DMS153 treated with DMSO at 0.1 percent for 48 hours (cell line): ENCODE results near the gene DNAL1.
A peak's percentile ranks its signal among the peaks of the same experiment; 100 is the strongest.

Source experiments
- DNase-seq: peaks from one replicate; lab custom pipeline; 2025; ENCODE audit not compliant: unreplicated experiment; lab: John Stamatoyannopoulos, UW

Gene DNAL1

DNA sequence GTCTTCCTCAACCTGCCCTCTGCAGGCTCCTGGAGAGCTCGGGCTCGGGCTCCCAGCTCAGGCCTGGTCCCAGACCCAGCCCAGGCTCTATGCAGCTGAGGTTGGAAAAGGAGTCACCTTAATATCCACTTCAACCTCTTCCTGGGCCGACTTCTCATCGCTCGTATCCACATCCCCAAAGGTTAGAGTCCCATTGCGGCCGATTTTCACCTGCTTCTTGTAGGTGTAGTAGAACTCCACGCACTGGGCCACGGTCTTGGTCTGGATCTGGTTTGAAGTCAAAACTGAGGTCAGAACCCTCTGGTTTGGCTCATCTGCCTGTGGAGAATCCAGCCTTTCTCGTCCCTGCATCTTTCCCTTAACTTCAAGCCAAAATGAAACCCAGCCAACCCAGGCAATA is 77.8 kb downstream of the DNAL1 start:
- DNase-seq, result no peak

DNA sequence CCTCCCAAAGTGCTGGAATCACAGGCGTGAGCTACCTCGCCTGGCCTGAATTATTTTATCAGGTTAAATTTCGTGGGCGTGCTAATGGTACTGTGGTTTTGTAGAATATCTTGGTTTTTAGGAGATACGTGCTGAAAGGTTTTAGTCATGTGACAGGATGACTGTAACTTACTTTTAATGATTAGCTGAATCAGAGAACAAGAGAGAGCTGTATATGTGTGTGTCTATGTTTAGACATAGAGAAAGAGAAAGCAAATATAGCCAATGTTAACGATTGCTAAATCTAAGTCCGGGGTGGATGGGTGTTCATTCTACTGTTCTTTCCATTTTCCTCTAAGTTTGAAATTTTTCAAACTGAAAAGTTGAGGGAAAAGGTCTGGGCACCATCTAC is 78.6 kb downstream of the DNAL1 start:
- no peak for DNase-seq

DNA sequence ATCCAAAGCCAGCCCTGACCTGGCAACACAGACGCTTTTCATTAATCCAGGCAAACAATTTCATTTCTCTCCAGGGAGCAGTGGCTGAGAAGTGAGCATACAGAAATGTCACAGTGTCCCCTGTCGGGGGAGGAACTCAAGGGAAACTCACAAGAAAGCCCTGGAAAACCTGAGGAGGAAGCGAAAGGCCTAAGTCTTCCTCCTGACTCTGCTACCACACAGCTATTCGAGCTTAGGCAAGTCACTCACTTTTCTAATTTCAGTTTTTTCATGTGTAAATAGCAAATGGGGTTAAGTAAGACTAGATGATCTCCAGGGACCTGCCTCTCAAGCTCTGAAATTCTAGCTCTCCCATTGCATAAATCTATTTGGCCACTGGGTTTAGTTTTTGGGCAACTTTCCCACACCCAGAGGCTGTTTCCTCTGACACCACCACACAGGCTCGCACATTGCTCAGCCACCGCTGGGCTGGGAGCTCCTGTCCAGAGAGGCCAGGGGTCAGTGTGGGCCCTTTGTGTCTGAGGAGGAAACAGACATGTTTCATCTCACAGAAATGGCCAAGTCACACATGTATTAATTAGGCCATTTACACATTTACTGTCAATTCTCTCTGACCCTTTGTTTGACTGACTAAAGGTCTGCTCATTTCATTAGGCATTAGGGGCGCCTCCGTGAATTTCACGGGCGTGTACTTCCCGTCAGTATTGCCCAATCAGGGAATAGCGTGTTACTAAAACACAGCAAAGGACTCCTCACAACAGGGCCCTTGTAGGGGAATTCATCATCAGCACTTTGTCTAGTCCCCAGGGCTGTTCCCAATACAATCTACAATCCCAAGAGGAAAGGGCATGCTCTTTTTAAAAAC is 79.2 kb downstream of the DNAL1 start:
- DNase-seq, result no peak

DNA sequence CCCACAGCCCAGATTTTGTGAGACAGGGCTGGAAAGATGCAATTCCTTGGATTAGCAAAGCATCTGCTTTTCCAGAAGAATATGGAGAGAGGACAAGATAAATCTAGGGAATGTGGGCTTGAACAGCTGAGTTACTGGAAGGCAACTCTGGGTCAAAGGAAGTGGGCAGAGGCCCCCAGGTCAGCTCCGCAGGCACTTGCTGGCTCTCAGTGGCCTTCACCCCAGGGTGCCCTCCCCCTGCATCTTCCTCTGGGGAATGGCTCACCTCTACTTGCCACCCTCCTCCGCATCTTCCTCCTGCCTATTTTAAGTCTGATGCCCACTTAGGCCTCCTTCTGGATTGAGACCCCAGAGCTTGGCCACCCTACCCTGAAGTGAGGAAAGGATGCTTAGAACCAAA is 79.9 kb downstream of the DNAL1 start:
- no peak for DNase-seq

DNA sequence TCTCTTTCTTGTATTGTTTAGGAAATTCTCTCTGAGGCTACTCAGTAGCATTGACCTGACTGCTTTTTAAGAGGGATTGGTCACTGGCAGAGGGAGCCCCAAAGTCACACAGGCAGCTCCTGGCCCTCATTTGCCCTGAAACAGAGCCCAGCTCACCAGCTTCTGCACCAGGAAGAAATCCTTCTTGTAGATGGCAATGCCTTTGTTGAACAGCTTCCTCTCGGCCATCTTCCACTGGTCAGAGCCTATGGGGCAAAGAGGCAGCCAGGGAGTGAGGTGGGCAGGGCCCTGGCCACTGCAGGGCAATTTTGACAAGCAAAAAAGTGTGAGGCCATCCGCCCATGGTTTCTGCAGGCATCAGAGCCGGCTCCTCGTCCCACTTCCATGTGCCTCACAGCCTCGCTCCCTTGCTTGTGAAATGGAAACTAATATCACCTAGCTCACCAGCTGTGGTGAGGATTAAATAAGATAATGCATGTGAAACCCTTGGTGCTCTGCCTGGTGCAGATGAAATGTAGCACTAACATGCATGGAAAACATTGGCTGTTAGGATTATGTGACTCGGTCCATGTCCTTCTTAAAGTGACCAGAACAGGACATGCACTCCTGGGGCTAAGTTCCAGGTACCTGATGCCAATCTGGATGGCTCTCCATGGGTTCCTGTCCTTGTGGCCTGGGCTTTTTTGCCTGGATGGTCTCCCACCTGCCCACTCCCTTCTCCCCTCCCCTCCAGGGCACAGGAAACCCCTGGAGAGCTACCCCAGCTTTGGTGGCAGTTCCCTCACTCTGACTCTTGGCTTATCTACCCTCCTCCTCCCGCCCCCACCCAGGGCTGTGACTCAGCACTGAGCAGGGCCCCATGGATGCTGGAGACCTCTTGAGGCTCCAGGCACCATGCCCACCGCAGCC is 80.6 kb downstream of the DNAL1 start:
- no peak for DNase-seq

DNA sequence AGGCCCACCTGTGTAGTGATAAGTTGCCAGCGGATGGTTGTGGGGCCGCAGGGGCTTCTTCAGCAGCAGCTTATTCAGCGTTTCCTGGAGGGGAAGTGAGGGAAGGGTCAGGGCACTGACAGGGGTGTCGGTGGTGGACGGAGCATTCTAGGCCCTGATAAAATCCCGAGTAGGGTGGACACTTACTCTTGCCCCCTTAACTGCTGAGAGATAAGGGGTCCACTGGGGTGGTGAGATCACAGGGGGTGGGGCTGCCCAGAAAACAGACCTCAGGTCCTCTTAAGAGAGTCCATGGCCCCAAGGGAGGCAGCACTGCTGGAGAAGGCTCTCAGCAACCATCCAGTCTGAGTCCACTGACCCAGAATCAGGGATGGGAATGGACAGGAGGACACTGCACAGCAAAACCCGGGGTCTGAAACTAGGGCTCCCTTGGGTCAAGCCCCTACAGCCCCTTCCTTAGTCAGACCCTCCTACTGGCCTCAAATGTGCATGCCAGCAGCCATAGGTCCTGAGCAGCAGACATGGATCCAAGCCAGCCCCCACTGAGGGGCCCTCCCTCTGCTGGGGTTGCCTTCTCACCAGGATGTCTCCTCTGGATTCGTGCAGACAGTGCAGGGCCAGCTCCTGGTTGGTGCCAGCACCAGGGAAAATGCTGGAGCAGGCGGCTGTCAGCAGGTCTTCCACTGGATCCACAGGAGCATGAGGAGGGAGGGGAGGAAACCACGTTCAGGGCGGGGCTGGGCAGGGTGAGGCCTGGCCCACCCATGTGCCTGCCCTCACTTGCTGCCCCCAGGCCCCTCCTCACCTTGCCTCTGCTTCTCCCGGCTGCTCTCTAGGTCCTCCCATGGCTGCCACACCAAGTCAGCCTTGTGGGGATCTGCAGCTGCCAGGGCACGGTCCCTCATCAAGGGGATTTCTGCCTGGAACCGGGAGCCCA is 81.5 kb downstream of the DNAL1 start:
- no peak for DNase-seq

DNA sequence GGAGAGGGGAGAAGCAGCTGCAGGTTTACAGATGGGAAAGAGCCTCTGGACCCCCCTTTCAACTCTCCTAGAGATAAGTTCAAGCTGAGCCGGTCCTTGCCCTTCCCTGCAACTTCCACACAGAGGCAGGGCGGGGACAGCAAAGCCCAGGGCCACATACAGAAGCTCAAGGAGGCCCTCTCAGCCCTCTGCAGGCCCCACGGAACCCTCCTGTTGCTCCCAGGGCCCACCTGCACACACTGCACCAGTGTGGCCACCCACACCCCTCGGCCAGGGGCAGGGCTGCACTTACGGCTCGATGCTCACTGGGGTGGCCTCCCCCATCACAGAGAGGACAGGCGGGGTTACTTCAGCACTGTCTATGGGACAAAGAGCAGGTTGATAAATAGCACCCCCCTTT is 82.4 kb downstream of the DNAL1 start:
- no peak for DNase-seq

DNA sequence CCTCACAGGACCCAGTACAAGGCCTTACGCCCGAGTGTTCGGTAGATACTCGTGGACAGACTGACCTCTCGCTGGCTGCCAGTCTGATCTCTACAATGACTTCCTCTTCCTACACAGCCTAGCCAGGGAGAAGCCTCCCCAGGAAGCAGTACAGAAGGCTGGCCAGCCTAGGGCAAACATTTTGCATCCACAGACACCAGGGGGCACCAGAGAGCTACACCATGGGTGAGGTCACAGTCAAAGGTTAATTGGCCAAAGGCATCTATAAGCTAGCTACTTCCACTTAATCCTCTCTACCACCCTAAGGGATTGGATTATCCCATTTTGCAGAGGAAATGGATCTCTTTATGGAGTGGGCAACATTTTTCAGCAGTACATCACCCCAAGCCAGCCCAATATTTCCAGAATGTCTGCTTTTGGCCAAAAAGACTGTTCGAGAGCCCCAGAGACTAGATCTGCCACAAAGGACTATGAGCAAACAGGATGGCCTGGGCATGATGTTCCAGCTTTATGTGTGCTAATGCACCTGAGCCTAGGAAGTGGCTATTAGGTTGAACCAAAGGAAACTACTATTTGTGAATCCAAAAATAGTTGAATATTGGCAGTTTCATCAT is 84.0 kb downstream of the DNAL1 start:
- DNase-seq, result peak; percentile 86

DNA sequence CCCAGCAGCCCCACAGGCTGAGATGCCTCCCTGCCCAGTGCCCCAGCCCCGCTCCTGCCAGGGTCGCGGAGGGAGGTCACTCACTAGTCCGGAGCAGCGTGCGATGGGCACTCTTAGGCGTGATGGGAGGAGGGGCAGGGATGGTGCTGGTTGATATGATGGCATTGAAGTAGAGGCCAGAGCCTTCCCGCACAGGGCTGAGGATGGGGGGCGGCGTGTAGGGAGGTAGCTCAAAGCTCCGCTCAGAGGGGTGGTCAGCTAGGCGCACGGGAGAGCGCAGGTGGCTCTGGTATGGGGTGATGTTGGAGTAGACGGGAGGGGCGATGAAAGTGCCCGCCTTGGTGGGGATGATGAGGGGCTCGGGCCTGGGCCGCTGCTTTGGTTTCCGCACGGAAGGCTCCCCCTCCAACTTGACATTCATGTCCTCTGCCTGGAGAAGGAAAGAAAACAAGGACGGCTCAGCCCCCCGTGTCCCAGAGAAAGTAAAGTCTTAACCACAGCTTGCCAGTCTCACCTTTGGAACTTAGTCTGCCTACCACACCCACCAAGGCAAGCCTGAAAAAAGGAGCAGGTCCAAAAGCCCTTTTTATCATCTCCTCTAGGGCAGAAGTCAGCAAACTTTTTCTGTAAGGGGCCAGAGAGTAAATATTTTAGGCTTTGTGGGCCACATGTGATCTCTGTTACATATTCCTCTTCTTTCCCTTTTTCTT is 84.9 kb downstream of the DNAL1 start:
- DNase-seq, result no peak

DNA sequence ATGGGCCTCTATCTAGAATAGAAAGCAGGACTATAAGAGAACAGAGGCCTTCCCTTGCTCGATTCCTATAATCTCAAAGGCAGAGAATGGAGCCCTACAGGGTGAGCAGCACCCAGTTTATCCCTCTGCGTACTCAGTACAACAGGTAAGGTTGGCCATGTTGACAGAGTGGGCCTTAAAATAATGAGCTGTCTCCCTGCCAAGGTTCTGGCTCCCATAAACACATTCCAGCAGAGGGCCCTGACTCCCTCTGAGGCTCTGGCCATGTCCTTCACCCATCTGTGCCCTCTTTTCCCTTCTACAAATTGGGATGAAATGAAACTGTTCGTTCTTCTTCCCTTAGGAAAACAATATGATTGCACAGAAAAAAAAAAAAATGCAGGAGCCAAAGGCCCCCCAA is 86.3 kb downstream of the DNAL1 start:
- DNase-seq, result no peak

DNA sequence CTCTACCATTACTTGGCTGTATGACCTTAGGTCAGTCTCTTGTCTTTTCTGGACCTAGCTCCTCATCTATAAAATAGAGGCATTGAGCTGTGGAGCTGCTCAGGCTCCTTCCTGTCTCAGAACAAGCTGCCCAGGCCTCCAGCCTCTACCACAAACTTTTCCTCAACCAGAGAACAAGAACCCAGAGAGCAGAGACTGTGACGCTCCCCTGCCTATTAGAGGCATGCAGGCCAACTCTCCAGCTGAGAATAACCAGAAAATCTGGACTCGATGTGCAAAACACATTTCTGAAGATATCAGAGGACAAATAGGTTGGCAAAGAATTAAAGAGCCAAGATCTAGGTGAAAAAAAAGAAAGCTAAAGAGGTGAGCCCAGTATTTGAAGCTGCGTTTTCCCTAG is 87.2 kb downstream of the DNAL1 start:
- no peak for DNase-seq

DNA sequence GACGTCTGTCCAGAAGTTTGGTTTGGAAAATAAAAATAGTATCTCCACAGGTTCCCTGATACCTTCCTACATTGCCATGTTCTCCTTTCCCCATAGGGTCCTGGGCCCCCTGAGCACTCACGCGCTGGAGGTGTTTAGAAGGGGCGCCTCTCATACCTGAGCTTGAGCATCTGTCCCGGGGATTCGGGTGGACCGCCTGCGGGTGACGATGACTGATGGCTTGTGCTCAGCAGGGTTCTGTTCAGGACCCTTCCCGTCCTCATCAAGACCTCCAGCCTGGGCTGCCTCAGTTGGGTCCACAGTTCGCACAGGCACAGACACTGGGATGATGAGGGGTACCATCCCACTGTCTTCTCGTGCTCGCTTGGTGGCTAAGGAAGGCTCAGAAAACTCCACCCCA is 92.1 kb downstream of the DNAL1 start:
- no peak for DNase-seq

DNA sequence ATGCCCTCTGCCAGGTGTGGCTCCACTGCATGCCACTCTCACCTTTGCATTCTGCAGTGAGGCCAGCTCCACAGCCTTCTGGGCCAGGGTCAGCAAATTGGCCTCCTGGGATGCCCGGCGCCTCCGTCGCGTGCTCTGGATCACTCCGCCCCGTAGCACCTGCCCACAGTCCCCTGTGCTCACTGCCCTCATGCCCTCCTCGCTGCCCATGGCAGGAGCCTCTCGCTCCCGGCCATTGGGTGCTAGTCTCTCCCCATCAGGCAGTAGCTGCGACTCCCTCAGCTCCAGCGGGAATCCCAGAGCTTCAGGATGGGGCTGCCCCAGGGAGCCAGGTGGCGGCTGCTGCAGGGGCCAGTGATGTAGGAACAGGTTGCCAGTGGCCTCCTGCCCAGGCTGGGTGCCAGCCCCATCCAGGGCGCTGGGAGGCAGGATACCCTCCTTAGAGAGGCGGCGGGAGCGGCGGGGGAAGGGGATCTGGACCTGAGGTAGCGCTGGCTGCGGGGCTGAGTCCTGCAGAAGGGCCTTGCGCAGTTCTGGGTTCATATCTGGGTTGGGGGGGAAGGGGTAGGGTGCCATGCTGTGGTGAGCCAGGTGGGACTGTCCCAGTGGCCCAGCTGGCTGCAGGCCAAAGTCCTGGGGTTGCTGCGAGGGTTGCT is 93.9 kb downstream of the DNAL1 start:
- DNase-seq, result no peak

DNA sequence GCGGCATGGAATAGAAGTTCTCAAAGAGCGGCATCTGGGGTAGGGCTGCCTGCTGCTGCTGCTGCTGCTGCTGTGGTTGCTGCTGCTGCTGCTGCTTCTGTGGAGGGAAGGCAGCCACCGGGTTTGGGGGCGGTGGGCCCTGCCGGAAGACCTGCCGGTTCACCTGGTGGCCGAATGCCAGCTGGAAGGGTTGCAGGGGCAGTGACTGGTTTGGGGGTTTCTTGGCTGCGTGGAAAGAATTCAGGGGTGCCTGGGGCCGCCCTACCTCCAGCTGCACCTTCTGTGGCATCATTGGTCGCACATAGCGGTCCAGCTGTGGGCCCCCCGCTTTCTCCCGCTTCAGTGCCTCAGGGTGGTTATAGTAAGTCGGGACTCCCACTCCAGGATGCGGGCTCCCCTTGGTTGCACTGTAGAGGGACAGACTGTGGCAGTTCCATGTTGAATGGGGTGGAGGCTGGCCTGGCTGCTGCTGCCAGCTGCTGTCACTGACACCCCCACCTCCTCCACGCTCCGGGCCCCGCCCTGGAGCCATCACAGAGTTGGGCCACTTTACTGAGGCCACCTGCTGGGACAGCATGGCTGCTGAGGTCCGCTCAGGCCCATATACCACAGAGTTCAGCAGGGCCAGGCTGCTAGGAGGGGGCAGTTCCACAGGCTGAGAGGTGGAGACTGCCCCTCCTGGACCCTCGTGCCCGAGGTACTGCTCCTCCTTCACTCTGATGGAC is 94.5 kb downstream of the DNAL1 start:
- DNase-seq, result no peak

DNA sequence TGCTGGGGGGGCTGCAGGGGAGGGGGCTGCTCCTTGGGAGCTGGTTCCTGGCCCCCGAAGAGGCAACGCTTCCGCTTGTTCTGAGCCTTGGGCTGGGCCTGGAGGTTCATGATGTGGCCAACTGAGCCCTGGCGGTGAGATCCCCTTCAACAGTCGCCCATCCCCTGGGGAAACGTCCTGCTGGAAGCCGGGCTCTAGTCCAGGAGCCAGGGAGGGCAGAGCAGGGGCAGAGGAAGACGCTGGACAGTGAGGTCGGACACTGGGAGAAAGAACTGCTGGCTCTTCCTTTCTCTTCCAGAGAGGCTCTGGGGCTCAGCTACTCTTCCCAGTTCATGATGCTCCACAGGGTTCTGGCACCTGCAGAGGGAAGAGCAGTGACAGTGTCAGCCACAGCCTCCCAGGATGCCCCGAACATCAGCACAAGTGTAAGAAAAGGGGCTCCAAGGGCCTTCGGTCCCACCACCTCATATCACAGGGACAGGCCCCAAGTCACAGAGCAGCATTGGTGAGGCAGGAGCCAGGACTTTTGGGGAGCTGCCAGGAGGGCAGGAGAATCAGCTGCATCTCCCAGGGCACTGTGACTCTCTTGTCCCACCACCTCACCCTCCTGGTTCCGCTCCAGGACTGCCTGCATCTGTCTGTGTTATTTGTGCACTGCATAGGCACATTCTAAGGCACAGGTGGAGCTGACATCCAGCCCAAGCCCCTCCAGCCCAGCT is 95.3 kb downstream of the DNAL1 start:
- no peak for DNase-seq

DNA sequence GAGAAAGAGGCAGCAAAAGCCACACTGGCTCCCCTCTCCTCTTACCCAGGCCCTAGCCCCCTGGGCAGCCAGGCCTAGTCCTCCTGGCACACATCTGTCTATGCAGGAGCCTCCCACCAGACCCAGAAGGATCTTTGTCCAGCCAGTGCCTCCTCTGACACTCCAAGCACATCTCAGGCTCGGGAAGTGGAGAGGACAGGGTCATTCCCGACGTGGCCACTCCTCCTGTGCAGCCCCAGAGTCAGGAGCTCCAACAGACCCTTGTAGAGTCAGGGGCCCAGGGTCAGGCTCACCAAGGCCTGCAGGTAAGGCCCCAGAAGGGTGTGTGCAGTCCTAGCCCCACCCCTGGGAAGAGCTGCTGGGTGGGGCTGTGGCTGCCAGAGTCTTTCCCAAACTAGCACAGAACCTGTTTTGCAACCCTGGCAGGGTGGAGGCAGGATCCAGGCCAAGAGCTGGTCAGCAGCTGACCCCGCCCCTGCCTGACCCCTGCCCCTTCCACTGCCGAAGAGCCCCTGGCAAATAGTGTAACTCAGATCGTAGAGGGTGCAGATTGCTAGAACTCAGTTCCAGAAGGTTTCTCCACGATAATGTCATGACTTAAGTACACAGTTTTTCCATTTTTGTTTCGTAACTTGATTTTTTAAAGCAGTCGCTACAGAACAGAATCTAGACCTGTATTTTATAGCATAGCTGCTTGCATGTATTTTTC is 96.0 kb downstream of the DNAL1 start:
- DNase-seq, result no peak

DNA sequence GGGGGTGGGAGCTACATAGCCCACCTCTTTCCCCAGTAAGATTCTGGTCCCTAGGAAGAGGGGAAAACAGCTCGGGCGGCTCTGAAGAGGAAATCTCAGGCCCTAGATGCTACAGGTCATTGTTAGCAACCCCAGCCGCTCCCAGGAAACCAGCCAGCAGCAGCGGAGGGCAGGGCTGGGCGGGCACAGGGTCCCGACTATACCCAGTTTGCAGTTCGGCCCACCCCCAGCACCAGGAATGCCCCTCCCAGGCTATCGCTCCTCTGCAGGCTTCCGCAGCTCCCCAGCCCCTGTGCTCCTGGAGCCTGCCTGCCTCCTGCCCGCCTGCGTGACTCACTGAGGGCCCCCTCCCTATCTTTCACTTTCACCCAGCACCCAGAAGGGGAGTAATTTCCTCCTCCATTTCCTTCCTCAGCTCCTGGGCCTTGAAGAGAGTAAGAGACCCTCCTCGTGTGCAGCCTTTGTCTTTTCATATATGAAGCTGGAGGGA is 96.6 kb downstream of the DNAL1 start:
- DNase-seq, result peak; percentile 48
